ENCODE data around the gene LONRF2. TPM values are rescaled to one million over a fixed set of nuclear protein-coding genes. Genes with fewer than 3 reads are reported as not detected.

LONRF2 gene
- total RNA-seq, 1 donor from 2014 or later, result 7.6 TPM

- peaks cover 0 to 5% of the 10 kb centered on the region in 2 donors for H3K4me1 ChIP-seq
- DNase-seq (ENCODE audit: low spot score in 2 of 2), result no peak
- no peaks in the 10 kb centered on the region for H3K9me3 ChIP-seq
- intact Hi-C loops (cut with DNase I), result no loop called here
- H3K4me3 ChIP-seq, result no peak overlapping the region
- H3K27me3 ChIP-seq, result no peaks in the 10 kb centered on the region
- no peak for TF ChIP-seq CTCF (IDR thresholded peaks at IDR 0.05)
- H3K27ac ChIP-seq, result peak overlapping the region; percentile 44 to 59
- no peaks in the 10 kb centered on the region for H3K36me3 ChIP-seq
These were observed 49.4 kb downstream of the LONRF2 start for GRCh38 chr2:100272841-100273329.

GRCh38 chr2:100271210-100271609 is 51.1 kb downstream of the LONRF2 start:
- H3K27ac ChIP-seq, result no peak overlapping the region
- H3K27me3 ChIP-seq, result no peaks in the 10 kb centered on the region
- intact Hi-C loops (cut with DNase I), result no loop called here
- peaks cover 0 to 5% of the 10 kb centered on the region in 2 donors for H3K4me1 ChIP-seq
- no peak for TF ChIP-seq CTCF (IDR thresholded peaks at IDR 0.05)
- DNase-seq (ENCODE audit: low spot score in 2 of 2), result no peak
- no peak overlapping the region for H3K4me3 ChIP-seq
- no peaks in the 10 kb centered on the region for H3K9me3 ChIP-seq
- H3K36me3 ChIP-seq, result no peaks in the 10 kb centered on the region

GRCh38 chr2:100270381-100271146 is 51.7 kb downstream of the LONRF2 start:
- no peak for DNase-seq (ENCODE audit: low spot score in 2 of 2)
- Histone ChIP-seq H3K4me1 (peaks cover 0 to 5% of the 10 kb centered on the region in 2 donors), H3K36me3 (no peaks in the 10 kb centered on the region), H3K27me3 (no peaks in the 10 kb centered on the region), H3K27ac (no peak overlapping the region), H3K9me3 (no peaks in the 10 kb centered on the region), H3K4me3 (no peak overlapping the region)
- intact Hi-C loops (cut with DNase I), result no loop called here
- no peak for TF ChIP-seq CTCF (IDR thresholded peaks at IDR 0.05)

GRCh38 chr2:100269889-100270288 is 52.4 kb downstream of the LONRF2 start:
- Histone ChIP-seq H3K9me3 (no peaks in the 10 kb centered on the region), H3K27ac (no peak overlapping the region), H3K4me1 (peaks cover 0 to 5% of the 10 kb centered on the region in 2 donors), H3K27me3 (no peaks in the 10 kb centered on the region), H3K36me3 (no peaks in the 10 kb centered on the region), H3K4me3 (no peak overlapping the region)
- DNase-seq (ENCODE audit: low spot score in 2 of 2), result no peak
- intact Hi-C loops (cut with DNase I), result no loop called here
- no peak for TF ChIP-seq CTCF (IDR thresholded peaks at IDR 0.05)

GRCh38 chr2:100268986-100269385 is 53.3 kb downstream of the LONRF2 start:
- Histone ChIP-seq H3K27ac (no peak overlapping the region), H3K36me3 (no peaks in the 10 kb centered on the region), H3K27me3 (no peaks in the 10 kb centered on the region), H3K9me3 (no peaks in the 10 kb centered on the region), H3K4me3 (no peak overlapping the region), H3K4me1 (peaks cover 0 to 5% of the 10 kb centered on the region in 2 donors)
- no peak for TF ChIP-seq CTCF (IDR thresholded peaks at IDR 0.05)
- peak in 1 of 2 donors; percentile 24 for DNase-seq (ENCODE audit: low spot score in 2 of 2)
- intact Hi-C loops (cut with DNase I), result no loop called here
